H1 (cell line): Measurements from ENCODE around the gene SIGLEC15. TPM values are rescaled to one million over a fixed set of nuclear protein-coding genes. Genes with fewer than 3 reads are reported as not detected.

Experiments used
- CBX5 ChIP-seq: fragments of 300-800, 300-1000 bp; sonication (generic); IDR thresholded peaks from 2 replicates; pipeline ENCODE4 v1.7.1; 2016; ENCODE audit warnings: antibody characterized with exemption, low read length, low read depth
- CHD1 ChIP-seq: IDR thresholded peaks from 2 replicates; pipeline ENCODE4 v1.6.1; 2012; ENCODE audit warnings: low read depth, low read length, improper control_type of control experiment
- CHD7 ChIP-seq: fragments of 300-600 bp; sonication (generic); IDR thresholded peaks from 2 replicates; pipeline ENCODE4 v1.7.1; 2012; ENCODE audit warnings: low read length, moderate library complexity, mild to moderate bottlenecking, inconsistent platforms; ENCODE audit not compliant: insufficient replicate concordance
- PHF8 ChIP-seq: fragments of 200-600 bp; sonication (generic); conservative IDR thresholded peaks from 2 replicates; pipeline ENCODE4 v1.7.1; 2012; ENCODE audit warnings: low read depth, mild to moderate bottlenecking, inconsistent platforms, low read length, moderate library complexity
- RAD21 ChIP-seq, 2 experiments: IDR thresholded peaks in 1 of 2; conservative IDR thresholded peaks in 1 of 2; 2 replicates each; pipeline ENCODE4 v1.6.1; 2011; ENCODE audit warnings: low read depth in 2 of 2, low read length in 2 of 2, improper control_type of control experiment in 1 of 2, inconsistent platforms in 1 of 2, mild to moderate bottlenecking in 1 of 2, moderate library complexity in 1 of 2
- polyA plus RNA-seq, 7 experiments: library from polyadenylated mRNA; depleted of rRNA in 3 of 7; stranded (reverse) in 5 of 7; unstranded in 2 of 7; fragments of >200 nt in 5 of 7; fragments of 200-250 nt in 2 of 7; gene quantifications; 1 replicate in 5 of 7; 2 replicates in 1 of 7; 4 replicates in 1 of 7; pipeline versions ENCODE4 v1.2.1 to v1.2.3, GENCODE V29; 2011 to 2013; ENCODE audit warnings: missing spikeins in 2 of 7, mixed read lengths in 2 of 7
- total RNA-seq: library from RNA; stranded (reverse); fragmentation: NEBNext Ultra II Directional; extraction: Animal tissue kit (Norgen Biotek cat#: 25700); gene quantifications from 2 replicates; pipeline ENCODE4 v1.2.1, GENCODE V29; 2021
- TF ChIP-seq, protein P1 (sequence below): IDR thresholded peaks from 2 replicates; pipeline ENCODE4 v1.6.1; 2012; ENCODE audit warnings: inconsistent platforms

The SIGLEC15 gene
- total and polyA plus RNA-seq, 2 of the 8 experiments (the other 6 are each of a cell fraction or from before 2014, with no cell fraction given), result 0.20 to 0.37 TPM

DNA sequence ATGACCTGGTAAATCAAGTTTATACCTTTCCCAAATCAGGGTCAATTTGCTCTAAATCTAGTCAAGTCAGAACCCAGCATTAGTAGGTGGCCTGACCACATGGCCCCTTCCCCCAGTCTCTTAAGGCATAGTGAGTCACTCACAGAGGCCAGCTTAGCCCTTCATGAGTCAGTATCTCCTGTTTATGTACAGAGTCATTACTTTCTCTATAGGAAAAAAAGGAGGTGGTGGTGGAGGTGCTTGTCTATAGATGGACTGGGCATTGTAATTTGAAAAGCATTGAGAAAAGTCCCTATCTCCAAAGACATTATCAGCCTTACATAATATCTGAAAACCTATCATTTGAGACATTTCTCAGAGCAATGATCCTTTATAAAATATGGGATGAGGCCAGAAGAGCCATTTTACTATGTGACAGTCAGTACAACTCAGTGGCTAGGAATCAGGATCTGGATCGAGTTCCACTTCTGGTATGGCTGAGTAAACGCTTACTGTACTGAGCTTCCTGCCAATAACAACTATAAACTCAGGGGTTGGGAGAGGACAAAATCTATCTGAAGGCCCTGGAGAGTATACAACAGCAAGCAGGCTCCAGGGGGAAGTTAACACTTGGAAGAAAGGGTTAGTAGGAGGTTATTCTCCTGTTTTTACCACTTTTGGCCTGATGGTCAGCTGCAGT lies 22.5 kb upstream of the SIGLEC15 start (continued):
- TF ChIP-seq CHD1 (no peak), RAD21 (IDR thresholded peaks at IDR 0.05 in 1 of 2, conservative IDR thresholded peaks at IDR 0.05 in 1 of 2; ENCODE audit: low read depth in 2 of 2, low read length in 2 of 2) (no peak), CHD7 (no peak), CBX5 (no peak), PHF8 (no peak)
- TF ChIP-seq, protein P1, sequence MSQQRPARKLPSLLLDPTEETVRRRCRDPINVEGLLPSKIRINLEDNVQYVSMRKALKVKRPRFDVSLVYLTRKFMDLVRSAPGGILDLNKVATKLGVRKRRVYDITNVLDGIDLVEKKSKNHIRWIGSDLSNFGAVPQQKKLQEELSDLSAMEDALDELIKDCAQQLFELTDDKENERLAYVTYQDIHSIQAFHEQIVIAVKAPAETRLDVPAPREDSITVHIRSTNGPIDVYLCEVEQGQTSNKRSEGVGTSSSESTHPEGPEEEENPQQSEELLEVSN, result no peak
